ENCODE measurements around the gene CD86.
"Not testable (repeated sequence)": the region's sequence is repeated elsewhere in the genome, so short reads cannot be mapped to it uniquely, and the experiment has no call there.

The CD86 gene

DNA sequence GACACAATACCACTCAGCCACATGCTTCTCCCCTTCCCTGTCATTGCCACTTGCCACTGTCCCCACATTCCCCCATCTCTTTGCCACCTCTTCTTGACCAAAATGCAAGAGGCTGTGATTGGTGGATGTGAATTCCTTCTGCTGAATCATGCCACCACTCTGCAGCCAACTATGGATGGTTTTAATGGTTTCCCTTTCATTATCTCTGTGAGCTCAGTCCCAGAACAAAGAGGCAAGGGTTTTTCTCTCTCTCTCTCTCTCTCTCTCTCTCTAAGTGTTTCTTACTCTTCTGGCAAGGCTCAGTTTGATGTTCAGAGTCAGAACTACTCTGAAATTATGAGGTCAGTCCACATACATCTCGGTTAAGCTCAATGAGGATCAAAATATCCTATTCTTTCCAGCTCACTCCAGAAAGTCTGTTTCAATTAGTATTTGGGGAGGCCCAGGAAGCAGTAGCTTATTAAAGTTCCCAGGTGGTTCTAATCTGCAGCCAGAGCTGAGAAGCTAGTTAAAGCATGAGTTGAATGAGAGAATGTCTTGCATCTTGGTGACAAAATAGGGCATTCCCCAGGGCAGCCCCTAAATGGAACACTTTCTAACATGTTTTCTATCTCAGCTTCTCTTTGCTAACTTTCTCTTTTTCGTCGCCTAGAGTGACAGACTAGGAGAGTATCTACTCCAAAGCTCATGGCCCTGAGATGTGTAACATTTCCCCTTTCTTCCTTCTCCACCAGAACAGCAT lies 24.6 kb upstream of the CD86 start:
- DNase-seq (ENCODE audit: low read depth): no peak
- TF ChIP-seq, protein P1, sequence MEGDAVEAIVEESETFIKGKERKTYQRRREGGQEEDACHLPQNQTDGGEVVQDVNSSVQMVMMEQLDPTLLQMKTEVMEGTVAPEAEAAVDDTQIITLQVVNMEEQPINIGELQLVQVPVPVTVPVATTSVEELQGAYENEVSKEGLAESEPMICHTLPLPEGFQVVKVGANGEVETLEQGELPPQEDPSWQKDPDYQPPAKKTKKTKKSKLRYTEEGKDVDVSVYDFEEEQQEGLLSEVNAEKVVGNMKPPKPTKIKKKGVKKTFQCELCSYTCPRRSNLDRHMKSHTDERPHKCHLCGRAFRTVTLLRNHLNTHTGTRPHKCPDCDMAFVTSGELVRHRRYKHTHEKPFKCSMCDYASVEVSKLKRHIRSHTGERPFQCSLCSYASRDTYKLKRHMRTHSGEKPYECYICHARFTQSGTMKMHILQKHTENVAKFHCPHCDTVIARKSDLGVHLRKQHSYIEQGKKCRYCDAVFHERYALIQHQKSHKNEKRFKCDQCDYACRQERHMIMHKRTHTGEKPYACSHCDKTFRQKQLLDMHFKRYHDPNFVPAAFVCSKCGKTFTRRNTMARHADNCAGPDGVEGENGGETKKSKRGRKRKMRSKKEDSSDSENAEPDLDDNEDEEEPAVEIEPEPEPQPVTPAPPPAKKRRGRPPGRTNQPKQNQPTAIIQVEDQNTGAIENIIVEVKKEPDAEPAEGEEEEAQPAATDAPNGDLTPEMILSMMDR (conservative IDR thresholded peaks at IDR 0.05; ENCODE audit: low read depth, low read length): no peak
- no peak overlapping the region for H3K4me3 ChIP-seq (ENCODE audit: low read length)

DNA sequence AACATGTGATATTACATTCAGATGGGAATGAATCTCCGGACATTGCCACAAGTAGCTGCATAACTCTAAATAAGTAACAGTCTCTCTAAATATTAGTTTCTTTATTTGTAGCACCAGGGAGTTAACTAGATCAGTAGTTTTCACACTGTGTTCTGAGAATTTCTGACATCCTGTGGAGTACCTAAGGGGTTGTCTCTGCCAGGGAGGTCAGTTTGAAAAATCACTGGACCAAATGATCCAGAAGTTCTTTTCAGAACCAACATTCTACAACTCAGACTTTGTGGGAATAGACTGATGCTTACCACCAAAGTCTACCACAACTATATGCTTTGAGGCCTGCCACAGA lies 24.1 kb upstream of the CD86 start:
- no peak overlapping the region for H3K4me3 ChIP-seq (ENCODE audit: low read length)
- no peak for DNase-seq (ENCODE audit: low read depth)
- TF ChIP-seq, protein P1 (conservative IDR thresholded peaks at IDR 0.05; ENCODE audit: low read depth, low read length): no peak

GRCh38 chr3:122032531-122032930 lies 22.6 kb upstream of the CD86 start:
- no peak overlapping the region for H3K4me3 ChIP-seq (ENCODE audit: low read length)
- DNase-seq (ENCODE audit: low read depth): no peak
- TF ChIP-seq, protein P1 (conservative IDR thresholded peaks at IDR 0.05; ENCODE audit: low read depth, low read length): no peak

- no peak for DNase-seq (ENCODE audit: low read depth)
- no peak overlapping the region for H3K4me3 ChIP-seq (ENCODE audit: low read length)
- TF ChIP-seq, protein P1 (conservative IDR thresholded peaks at IDR 0.05; ENCODE audit: low read depth, low read length): no peak
Observed at GRCh38 chr3:122033023-122033422, 22.1 kb upstream of the CD86 start.

GRCh38 chr3:122047296-122047695 lies 7.9 kb upstream of the CD86 start:
- DNase-seq (ENCODE audit: low read depth); H3K4me3 ChIP-seq (ENCODE audit: low read length): not testable (repeated sequence)

DNA sequence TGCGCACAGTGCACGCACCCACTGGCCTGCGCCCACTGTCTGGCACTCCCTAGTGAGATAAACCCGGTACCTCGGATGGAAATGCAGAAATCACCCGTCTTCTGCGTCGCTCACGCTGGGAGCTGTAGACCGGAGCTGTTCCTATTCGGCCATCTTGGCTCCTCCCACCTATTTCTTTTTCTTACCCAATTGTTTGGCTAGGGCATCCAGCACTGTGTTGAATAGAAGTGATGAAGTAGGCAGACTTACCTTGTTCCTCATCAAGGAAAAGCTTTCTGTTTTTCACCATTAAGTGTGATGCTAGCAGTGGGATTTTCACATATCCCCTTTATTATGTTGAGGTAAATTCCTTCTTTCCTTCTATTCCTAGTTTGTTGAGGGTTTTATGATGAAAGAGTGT lies 7.4 kb upstream of the CD86 start:
- H3K4me3 ChIP-seq (ENCODE audit: low read length); DNase-seq (ENCODE audit: low read depth): not testable (repeated sequence)

DNA sequence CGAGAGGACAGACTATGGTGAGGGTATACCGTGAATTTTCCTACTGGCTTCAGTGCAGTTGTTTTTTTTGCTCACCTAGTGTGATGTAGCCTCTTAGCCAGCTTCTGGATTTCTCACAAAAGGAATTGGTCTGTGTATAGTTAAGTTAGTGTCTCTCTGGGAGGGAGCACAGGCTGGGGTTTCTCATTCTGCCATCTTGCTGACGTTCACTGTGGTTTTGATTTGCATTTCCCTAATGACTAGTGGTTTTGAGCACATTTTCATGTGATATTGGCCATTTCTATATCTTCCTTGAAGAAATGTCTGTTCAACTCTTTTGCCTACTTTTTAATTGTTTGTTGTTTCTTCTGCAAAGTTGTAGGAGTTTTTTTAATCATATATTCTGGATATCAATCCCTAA lies 2.2 kb upstream of the CD86 start:
- H3K4me3 ChIP-seq (ENCODE audit: low read length): no peak overlapping the region
- no peak for DNase-seq (ENCODE audit: low read depth)
- TF ChIP-seq, protein P1 (conservative IDR thresholded peaks at IDR 0.05; ENCODE audit: low read depth, low read length): no peak

DNA sequence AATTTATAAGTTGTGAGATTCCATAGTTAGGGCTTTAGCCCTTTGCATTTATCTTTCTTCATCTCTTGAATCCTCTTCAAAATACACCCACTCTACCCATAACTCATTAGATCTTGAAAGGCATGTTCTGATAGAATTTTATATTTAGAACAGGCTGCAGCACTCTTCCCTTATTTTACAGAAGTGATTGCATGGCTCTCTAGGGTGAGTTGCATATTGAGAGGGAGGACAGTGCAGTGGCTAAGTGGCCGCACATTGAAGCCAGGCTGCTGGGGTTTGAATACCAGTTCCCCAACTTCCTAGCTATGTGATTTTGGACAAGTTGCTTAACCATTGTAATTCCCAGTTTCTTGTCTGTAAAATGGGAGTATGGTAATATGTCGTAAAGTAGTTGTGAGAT lies 2.5 kb downstream of the CD86 start:
- no peak for DNase-seq (ENCODE audit: low read depth)
- H3K4me3 ChIP-seq (ENCODE audit: low read length): no peak overlapping the region
- TF ChIP-seq, protein P1 (conservative IDR thresholded peaks at IDR 0.05; ENCODE audit: low read depth, low read length): no peak

Measured in retinal pigment epithelial cell (primary cell).